Head of caudate nucleus (tissue), 42 donors: Measurements from ENCODE around the gene CDH19.

Experiments
- DNase-seq, 42 donors: peaks; one replicate each; pipeline versions ENCODE4 v3.0.0 to v3.0.0-alpha.2; 2020 to 2021; ENCODE audit warnings: mixed read lengths in 7 of 42
- intact Hi-C: fragments of 100-400 bp; cut with DNase I; formaldehyde crosslinking; loops from one replicate; pipeline ENCODE4 v1.15.0; 2022

The CDH19 gene

GRCh38 chr18:66582211-66582610, 21.7 kb downstream of the CDH19 start:
- peak in 1 of 42 donors; percentile 16 for DNase-seq
- intact Hi-C loops = no loop called here

- intact Hi-C loops = no loop called here
- DNase-seq = peak in 1 of 42 donors; percentile 42
Observed at GRCh38 chr18:66575263-66575662, 28.6 kb downstream of the CDH19 start.

- intact Hi-C loops = no loop called here
- DNase-seq = peak in 8 of 42 donors; percentile 16 to 57 (median 30)
Observed at GRCh38 chr18:66571845-66572244, 32.0 kb downstream of the CDH19 start.

- DNase-seq = no peak
- intact Hi-C loops = no loop called here
Observed at GRCh38 chr18:66566616-66567015, 37.3 kb downstream of the CDH19 start.

- intact Hi-C loops = no loop called here
- no peak for DNase-seq
Observed at GRCh38 chr18:66564236-66564635, 39.7 kb downstream of the CDH19 start.

GRCh38 chr18:66562279-66562678, 41.6 kb downstream of the CDH19 start:
- DNase-seq = no peak
- intact Hi-C loops = no loop called here

GRCh38 chr18:66560094-66560493, 43.8 kb downstream of the CDH19 start:
- intact Hi-C loops = no loop called here
- DNase-seq = peak in 24 of 42 donors; percentile 7 to 83 (median 52)

GRCh38 chr18:66558773-66559172, 45.1 kb downstream of the CDH19 start:
- intact Hi-C loops = no loop called here
- DNase-seq = peak in 2 of 42 donors; percentile 44 to 51

GRCh38 chr18:66557091-66557490, 46.8 kb downstream of the CDH19 start:
- intact Hi-C loops = no loop called here
- no peak for DNase-seq

- DNase-seq = no peak
- intact Hi-C loops = no loop called here
Observed at GRCh38 chr18:66555585-66555984, 48.3 kb downstream of the CDH19 start.

GRCh38 chr18:66553824-66554223, 50.1 kb downstream of the CDH19 start:
- DNase-seq = no peak
- intact Hi-C loops = no loop called here

- DNase-seq = no peak
- intact Hi-C loops = no loop called here
Observed at GRCh38 chr18:66550366-66550765, 53.5 kb downstream of the CDH19 start.

GRCh38 chr18:66548747-66549146, 55.1 kb downstream of the CDH19 start:
- intact Hi-C loops = no loop called here
- DNase-seq = no peak

GRCh38 chr18:66534110-66534509, 69.8 kb downstream of the CDH19 start:
- intact Hi-C loops = no loop called here
- DNase-seq = no peak

GRCh38 chr18:66533693-66534092, 70.2 kb downstream of the CDH19 start:
- no peak for DNase-seq
- intact Hi-C loops = no loop called here

- intact Hi-C loops = no loop called here
- no peak for DNase-seq
Observed at GRCh38 chr18:66523219-66523991, 80.5 kb downstream of the CDH19 start.

GRCh38 chr18:66513996-66514395, 89.9 kb downstream of the CDH19 start:
- intact Hi-C loops = no loop called here
- DNase-seq = no peak

- DNase-seq = no peak
- intact Hi-C loops = no loop called here
Observed at GRCh38 chr18:66511792-66512191, 92.1 kb downstream of the CDH19 start.

- no peak for DNase-seq
- intact Hi-C loops = no loop called here
Observed at GRCh38 chr18:66511289-66511688, 92.6 kb downstream of the CDH19 start.

GRCh38 chr18:66510357-66511045, 93.4 kb downstream of the CDH19 start:
- intact Hi-C loops = no loop called here
- DNase-seq = no peak

- intact Hi-C loops = no loop called here
- no peak for DNase-seq
Observed at GRCh38 chr18:66508937-66509336, 95.0 kb downstream of the CDH19 start.
